Gastroesophageal sphincter (tissue), 3 donors: ENCODE data around the gene MTMR2.
"Not testable (repeated sequence)": the region's sequence is repeated elsewhere in the genome, so short reads cannot be mapped to it uniquely, and the experiment has no call there.

Experiments used
- POLR2A ChIP-seq, 2 donors: fragments of 450-650 bp; IDR thresholded peaks; one replicate each; pipeline ENCODE4 v1.6.1; 2017; ENCODE audit warnings: antibody characterized with exemption in 2 of 2, mild to moderate bottlenecking in 2 of 2, moderate library complexity in 1 of 2
- POLR2AphosphoS5 ChIP-seq: sonication (generic); formaldehyde crosslinking; IDR thresholded peaks from one replicate; pipeline ENCODE4 v1.6.1; 2017; ENCODE audit warnings: antibody characterized with exemption
- TF ChIP-seq, protein P1 (sequence below), 4 experiments: fragments of 200-600 bp in 2 of 4; fragments of 450-650 bp in 2 of 4; sonication (generic) in 1 of 4; IDR thresholded peaks; one replicate each; pipeline ENCODE4 v1.5.1; 2017 to 2019; ENCODE audit warnings: antibody characterized with exemption in 4 of 4, mild to moderate bottlenecking in 2 of 4, moderate library complexity in 2 of 4

DNA sequence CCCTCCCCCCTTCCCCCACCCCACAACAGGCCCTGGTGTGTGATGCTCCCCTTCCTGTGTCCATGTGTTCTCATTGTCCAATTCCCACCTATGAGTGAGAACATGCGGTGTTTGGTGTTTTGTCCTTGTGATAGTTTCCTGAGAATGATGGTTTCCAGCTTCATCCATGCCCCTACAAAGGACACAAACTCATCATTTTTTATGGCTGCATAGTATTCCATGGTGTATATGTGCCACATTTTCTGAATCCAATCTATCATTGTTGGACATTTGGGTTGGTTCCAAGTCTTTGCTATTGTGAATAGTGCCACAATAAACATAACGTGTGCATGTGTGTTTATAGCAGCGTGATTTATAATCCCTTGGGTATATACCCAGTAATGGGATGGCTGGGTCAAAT lies 53.0 kb downstream of the MTMR2 start:
- TF ChIP-seq, protein P1, sequence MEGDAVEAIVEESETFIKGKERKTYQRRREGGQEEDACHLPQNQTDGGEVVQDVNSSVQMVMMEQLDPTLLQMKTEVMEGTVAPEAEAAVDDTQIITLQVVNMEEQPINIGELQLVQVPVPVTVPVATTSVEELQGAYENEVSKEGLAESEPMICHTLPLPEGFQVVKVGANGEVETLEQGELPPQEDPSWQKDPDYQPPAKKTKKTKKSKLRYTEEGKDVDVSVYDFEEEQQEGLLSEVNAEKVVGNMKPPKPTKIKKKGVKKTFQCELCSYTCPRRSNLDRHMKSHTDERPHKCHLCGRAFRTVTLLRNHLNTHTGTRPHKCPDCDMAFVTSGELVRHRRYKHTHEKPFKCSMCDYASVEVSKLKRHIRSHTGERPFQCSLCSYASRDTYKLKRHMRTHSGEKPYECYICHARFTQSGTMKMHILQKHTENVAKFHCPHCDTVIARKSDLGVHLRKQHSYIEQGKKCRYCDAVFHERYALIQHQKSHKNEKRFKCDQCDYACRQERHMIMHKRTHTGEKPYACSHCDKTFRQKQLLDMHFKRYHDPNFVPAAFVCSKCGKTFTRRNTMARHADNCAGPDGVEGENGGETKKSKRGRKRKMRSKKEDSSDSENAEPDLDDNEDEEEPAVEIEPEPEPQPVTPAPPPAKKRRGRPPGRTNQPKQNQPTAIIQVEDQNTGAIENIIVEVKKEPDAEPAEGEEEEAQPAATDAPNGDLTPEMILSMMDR (IDR thresholded peaks at IDR 0.05), result not testable (repeated sequence)
- not testable (repeated sequence) for TF ChIP-seq POLR2A (IDR thresholded peaks at IDR 0.05); POLR2AphosphoS5
